GM19240 (cell line): ENCODE results near the gene ANTXR2.

Experiments used
- DNase-seq: peaks from one replicate; pipeline ENCODE4 v3.0.0; 2011; ENCODE audit warnings: low spot score; ENCODE audit not compliant: insufficient read length

The ANTXR2 gene

GRCh38 chr4:79872738-79873137, 200.3 kb downstream of the ANTXR2 start:
- no peak for DNase-seq

GRCh38 chr4:79871961-79872360, 201.1 kb downstream of the ANTXR2 start:
- no peak for DNase-seq

GRCh38 chr4:79869597-79870237, 203.3 kb downstream of the ANTXR2 start:
- DNase-seq: no peak

GRCh38 chr4:79865201-79865597, 207.8 kb downstream of the ANTXR2 start:
- no peak for DNase-seq

- no peak for DNase-seq
Observed at GRCh38 chr4:79864500-79865200, 208.4 kb downstream of the ANTXR2 start.

GRCh38 chr4:79863333-79863732, 209.7 kb downstream of the ANTXR2 start:
- no peak for DNase-seq

GRCh38 chr4:79862821-79863220, 210.2 kb downstream of the ANTXR2 start:
- DNase-seq: no peak

- DNase-seq: no peak
Observed at GRCh38 chr4:79857811-79858210, 215.2 kb downstream of the ANTXR2 start.

- DNase-seq: no peak
Observed at GRCh38 chr4:79856196-79856595, 216.8 kb downstream of the ANTXR2 start.

- DNase-seq: no peak
Observed at GRCh38 chr4:79854856-79855502, 218.1 kb downstream of the ANTXR2 start.

GRCh38 chr4:79852305-79852730, 220.7 kb downstream of the ANTXR2 start:
- DNase-seq: no peak

GRCh38 chr4:79851625-79852304, 221.3 kb downstream of the ANTXR2 start:
- DNase-seq: no peak
